Activated CD8-positive, alpha-beta memory T cell treated with anti-CD3 and anti-CD28 coated beads, Interleukin-2, amount 50 U/mL, for 1 hour (primary cell): ENCODE measurements around the gene THADA.

Source experiments
- DNase-seq: peaks from one replicate; pipeline ENCODE4 v3.0.0-alpha.2; 2020; ENCODE audit errors: extremely low read depth

THADA gene

DNA sequence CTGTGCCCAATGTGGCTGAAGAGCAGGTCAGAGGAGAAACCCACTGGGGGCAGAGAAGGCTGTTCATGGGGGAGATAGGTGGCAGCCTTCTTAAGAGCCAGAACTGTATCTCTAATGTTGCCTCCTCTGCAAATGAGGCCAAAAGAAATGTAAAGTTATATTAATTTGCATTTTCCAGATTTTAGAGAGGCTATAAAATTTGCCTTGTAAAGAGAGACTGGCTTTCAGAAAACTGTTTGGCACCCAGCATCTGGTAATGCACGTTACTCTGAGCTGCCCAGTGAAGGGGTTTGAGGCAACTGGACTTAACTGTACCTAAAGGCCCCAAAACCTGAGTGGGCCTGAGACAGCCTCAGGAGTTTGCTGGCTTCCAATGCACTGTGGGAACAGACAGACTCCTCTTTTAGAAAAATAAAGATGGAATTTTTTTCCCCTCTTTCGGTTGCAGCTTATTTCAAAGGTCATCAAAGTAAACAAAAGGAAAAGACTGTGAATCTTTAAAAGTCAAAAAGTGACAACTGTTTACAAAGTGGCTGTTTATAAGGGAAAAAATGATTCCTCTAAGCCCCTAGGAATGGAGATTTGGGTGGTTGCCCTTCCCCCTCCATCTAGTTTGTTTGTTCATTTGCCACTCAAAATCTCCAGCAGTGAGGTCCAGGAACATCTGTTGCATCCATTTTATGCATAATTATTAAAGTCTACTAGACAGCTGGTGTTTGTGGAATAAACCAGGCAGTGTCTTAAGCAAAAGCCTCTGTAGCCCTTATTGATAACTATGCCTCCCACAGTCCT is 237.2 kb downstream of the THADA start:
- no peak for DNase-seq

DNA sequence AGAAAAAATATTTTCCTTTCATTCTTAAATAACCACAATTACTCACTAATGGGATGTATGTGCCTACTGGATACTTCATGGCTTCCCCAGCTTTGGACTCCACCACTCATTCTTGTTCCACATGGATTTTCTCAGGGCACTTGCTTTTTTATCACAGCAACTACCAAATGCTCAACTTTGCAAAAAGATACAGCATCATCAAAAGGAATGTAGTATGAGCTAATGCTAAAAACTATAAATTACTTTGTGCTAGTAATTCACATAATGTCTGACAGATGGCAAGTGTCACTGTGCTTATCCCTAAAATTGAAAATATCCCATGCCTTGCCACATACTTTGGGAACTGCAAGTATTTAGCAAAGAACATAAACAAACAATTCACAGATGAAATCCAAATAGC is 239.1 kb downstream of the THADA start:
- no peak for DNase-seq

DNA sequence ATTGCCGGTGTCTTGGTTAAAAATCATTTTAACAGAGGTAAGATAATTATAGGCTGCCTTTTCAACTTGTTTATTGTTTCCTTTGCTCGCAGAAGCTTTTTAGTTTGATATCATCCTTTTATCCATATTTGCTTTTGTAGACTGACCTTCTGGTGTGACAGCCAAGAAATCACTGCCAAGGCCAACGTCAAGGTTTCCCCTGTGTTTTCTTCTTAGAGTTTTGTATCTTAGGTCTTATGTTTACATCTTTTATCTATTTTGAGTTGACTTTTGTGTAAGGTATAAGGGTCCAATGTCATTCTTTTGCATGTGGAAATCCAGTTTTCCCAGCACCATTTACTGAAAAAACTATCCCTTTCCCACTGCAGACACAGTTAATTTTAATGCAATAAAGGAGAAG is 240.4 kb downstream of the THADA start:
- no peak for DNase-seq

DNA sequence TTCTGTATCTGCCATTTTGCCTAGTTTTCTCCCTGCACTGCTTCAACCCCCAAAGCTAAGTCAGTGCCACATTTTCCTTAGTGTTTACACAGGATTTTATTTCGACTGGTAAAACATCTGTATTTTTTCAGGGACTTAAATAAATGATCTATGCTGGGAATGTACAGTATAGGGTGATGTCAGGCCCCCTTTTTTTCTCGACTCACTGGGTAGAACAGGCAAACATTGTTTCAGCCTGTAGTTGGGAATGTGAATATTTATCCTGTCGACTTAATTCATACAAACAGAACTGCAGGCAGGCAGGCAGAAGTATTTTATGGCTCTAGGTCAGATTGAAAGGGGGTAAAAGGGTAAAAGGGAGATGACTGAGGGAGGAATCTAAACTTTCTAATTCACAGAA is 245.9 kb downstream of the THADA start:
- DNase-seq = no peak

DNA sequence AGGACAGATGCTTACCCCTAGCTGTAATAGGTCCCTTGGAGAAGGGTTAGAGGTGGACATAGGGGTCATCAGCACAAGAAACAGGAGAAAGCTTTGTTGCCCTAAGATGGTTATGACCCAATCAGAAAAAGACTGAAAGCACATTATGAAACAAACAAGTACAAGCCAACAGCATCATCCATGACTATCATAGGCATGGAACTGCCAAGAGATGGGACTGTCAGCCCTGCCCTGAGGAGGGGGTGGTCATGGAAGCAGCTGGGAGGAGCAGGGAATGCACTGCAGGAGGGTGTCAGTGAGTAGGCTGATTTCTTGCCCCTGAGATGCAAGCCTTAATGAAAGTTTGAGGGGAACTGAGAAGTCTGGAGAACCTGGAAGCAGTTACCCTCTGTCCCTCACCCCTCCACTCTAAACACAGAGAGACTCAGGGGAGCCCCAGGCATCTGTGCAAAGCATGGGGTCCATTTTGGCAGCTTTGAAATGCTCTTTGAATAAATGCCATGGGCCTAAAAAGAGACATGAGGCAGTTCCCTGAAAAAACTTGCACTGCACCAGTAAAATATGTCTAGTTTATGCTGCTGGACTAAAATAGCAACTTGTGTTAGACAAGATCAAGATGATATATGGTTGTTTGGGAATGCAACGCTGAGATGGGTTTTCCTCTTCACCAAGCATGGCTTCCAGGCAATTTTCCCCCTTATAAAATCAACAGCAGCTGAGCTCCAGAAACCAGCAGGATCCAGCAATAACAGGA is 246.8 kb downstream of the THADA start:
- DNase-seq = no peak

DNA sequence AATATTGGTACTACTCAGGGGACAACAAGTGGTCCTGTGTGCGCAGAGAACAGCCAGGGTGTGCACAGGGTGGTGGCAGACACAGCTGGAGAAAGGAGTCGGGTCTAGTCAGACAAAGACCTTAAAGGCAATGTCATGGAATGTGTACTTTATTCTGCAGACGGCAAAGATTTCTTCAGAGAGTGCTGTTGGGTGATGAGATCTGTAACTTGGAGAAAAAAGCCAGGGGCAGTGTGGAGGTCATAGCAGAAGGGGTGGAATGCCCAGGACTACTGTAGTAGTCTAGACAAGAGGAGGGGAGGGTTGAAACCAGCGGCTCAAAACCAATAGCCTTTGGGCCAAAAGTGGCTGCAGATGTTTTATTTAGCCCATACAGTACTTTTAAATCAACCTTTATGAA is 248.1 kb downstream of the THADA start:
- no peak for DNase-seq

DNA sequence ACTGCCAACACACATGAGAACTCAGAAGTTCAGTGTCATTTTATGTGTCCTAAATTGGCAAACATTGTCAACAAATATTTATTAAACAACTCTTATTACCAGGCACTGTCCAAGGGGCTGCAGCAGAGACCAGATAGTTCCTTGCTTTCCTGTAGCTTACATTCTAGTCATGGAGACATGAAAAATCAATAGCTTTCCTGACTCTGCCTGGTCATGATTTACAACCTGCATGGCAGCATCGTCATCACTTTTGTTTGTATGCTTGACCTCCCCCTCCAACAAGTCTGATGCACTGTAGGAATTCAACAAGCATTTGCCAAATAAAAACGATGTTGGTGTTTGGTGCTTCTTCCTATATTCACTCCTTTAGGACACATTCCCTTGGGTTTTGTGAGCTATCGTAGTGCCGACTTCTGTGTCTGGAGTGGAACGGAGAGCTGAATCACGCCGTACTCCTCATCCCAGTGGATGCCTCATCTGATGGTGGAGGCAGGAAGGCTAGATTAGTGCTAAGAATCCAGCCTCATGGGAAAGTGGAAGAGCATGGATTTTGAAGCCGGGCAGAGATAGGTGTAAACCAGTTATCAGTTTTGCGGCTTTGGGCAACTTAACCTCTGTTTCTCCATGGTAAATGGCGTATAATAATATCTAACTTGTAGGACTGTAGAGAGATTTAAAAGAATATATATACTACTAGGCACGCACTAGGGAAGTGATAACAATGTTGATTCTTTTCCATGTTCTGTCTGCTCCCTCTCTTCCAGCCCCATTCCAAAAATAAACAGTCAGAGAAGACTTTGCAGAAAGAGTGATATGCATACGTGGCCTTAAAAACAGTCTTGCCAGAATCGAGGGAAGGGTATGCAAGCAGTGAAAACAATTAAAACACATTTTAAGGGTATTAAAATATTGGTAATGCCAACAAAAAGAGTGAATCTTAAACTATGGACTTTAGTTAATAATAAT is 249.0 kb downstream of the THADA start:
- DNase-seq = no peak

DNA sequence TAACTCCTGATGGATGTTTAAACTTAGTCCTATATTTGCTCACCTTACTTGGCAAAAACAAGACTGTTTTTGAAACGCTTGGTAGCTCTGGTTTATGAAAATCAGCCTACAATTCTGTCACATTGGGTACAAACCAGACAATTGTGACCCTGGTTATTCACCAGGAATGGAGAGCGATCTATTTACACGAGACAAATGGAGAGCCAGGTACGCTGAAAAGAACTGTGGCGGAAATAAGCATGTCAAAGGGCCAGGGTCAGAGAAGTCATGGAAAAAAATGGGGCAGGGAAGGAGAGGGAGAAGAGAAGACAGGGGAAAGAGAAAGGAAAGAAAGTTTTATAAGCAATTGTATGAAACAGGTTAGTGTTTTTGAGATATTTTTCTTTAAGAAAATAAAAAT is 250.0 kb downstream of the THADA start:
- DNase-seq = no peak

DNA sequence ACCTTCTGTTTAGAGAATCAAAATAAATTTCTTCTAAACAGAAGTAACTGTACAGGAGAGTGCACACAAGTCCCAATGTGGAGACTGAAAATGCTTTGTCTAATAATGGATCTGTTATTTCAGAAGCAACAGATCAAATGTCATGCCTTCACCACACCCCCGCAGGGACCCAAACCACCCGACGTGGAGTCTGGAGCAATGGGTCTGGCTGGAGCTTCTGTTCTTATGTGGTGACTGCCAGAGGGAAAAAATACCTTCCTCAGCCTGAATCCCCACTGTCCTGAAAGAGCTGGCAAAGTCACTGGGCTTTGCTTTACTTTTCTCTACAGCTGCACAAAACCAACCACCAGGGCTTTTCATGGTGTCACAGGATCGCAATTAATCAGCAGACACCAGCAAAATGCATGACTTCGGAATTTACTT is 250.4 kb downstream of the THADA start:
- no peak for DNase-seq

DNA sequence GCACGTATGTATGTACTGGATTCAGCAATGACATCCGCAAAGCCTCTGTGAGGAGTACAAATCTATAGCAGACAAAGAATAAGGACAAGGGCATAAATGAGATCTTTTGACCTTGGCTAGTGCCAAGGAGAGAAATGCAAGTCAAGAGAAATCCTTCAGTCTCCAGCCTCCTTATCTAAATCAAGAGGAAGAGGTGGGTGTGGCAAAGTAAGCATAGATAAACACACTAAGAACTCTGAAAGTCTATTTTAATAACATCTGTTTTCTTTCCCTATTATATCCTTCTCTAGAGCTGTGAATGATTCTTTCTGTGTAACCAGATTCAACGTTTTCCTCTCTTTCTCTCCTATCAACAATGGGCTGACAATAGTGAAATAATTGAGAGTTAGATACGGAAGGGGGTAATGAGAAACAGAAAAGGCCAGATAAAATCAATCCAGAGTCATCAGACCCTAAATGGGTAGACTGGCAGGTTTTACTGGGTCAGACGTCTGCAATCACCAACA is 250.9 kb downstream of the THADA start:
- DNase-seq = no peak

DNA sequence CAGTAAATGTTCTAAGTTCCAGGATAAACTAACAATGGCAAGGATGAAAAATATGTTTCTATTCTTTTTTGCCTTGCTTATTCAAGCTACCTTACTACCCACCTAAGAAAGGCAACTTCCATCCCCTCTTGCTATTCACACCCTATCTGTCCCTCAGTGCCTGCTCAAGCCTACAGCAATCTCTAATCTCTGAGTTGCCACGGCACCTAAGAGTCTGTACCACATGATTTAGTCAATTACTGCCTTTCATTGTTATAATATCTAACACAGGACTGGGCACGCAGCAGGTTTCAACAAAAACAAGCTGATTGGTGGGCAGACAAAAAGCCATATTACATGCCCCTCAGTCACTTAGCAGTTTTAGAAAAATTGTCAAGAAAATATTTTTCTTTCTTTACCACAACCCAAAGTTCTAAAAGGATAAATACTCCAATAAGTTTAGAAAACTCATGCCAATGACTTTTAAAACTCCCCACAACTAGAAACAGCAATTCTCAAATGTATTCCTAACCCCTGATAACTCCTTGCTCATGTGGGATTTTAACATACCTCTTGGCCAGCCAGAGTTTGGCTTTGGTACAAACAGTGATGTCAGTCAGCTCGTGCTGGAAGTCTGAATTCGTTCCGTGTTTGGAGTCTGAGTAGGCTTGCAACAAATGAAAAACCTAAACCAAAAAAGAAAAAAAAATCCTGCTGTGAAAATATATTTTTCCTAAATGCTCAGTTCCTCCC is 252.1 kb downstream of the THADA start:
- no peak for DNase-seq

DNA sequence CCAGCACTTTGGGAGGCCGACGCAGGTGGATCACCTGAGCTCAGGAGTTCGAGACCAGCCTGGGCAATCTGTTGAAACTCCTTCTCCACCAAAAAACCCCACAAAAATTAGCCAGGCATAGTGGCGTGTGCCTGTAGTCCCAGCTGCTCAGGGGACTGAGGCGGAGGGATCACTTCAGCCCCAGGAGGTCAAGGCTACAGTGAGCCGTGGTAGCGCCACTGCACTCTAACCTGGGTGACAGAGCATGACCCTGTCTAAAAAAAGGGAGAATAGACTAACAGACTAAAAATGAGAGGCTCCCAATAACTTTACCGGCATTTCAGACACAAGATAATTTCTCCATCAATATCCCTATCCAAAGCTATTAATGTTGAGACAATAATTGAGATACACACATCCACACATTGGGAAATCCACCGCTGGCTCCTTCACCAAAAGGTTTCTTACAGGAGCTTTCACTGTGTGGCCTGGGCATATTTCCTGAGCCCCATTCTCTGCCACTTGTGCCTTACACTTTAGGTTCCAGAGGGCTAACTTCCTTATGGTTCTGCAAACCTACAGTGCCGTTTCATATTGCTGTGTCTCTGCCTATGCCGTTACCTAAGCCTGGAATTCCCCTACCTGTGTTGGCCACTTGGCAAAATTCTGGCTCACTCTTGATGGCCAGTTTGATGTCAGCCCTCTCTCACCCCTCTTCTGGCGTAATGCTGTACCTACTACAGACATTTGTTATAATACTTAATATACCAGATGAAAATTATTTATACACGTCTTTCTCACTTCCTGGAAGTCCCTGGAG is 253.7 kb downstream of the THADA start:
- no peak for DNase-seq

DNA sequence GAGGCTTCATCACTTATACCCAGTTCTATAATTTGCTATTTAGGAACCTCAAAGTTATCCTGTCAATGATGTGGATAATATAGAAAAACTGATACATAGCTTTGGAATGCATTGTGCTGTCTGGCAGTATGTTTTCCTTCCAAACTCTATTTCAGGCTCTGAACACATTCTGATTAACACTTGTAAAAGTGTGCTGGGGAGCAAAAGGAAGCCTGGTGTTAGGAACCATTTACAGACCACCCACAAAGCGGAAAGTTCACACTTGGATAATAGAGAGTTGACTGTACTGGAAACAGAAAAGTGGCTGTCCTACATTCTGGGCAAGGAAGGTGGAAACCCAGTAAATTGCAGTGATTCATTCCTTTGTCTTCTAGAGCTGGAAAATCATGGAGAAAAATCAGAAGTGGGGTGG is 254.9 kb downstream of the THADA start:
- no peak for DNase-seq

DNA sequence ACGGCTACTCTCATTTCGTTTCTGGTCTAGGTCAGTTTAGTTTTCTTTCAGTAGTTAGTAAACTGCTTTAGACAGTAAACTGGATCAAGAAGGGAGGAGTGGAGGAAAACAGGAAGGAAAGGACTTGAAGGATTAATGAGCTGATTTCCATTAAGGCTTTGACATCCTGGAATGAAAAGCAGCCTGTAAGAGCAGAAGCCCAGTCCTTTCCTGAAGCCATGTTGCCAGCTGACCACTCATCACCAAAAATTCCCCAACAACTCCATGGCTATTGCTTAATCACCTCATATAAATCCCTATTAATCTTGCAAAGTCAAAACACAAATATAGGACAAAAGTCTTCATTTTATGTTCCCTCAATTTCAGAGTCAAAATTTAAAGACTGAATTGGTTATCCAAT is 255.8 kb downstream of the THADA start:
- DNase-seq = no peak

DNA sequence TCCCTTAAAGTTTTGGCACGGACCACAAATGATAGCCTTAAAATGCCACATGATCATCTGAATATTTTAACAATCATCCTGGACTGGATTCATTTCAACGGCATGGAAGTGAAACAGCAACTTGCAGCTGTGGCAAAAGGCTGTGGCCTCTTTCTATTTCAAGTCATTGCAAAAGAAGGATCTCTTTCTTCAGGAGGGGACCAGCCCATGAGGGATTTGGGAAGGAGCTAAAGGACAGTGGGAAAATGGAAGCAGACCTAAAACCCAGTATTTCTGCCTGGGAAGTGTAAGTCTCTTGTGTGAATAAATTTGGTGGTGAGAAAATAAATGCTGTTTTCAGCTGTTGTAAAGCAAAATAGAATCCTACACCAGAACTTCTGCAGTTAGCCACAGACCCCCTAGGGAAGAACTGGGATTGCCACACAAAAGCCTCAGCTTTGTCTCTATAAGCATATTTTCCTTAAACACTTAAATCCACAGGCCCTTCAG is 262.1 kb downstream of the THADA start:
- DNase-seq = no peak

DNA sequence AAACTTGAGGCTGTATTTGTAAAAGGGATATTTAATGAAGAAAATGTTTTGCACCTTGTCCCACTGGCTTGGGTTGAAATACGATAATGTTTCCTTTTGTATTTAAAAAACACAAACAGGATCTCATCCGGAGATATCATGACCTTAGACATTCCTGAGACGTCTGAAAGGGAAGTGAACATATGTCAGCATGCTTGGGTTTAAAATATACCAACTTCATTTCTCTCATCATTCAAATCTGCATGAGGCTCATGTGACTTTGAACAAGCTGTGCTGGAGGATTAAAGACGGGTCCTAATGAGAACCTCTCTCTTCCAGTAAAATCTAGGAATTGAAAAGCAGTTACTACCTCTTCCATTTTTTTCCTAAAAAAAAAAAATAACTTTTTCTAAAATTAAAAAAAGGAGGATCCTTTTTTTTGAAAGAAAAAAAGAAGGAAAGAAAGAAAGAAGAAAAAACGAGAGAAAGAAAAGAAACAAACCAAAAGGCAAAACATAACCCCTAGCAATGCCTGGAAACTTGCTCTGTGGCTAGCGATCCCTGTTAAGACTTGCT is 262.7 kb downstream of the THADA start:
- DNase-seq = no peak

DNA sequence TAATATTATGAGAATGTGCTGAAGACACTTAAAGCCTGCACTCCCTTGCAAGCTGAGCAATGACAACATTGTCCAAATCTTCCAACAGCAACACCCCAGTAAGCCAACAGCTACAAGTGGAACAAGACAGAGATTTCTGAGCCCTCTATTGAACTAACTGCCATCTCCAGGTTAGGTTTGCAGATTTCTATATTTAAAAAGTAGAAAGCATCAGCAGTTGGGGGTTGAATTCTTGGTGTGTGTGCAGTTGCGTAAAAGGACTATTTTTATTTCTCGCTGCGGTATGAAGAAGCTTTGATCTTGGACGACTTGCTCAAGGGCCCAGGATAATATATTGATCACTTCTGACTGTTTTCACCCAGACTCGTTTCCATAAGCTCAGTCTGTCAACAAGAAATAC is 263.2 kb downstream of the THADA start:
- no peak for DNase-seq

DNA sequence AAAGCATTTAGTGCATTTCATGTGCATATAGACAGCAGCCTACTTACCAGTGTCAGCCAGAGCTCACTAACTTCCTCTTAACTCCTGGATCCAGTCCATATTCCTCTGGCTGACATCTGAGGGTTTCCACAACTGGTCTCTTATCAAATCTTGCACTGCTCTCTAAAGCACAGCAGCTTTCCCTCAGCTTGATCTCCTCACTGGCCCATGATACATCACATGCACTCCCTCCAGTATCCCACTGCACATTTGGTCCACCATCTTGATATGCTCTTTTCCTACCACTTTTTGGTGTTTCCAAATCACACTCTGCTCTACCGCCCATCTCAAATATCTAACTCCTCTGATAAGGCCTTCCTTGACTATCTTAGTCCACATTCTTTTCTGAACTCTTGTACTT is 264.4 kb downstream of the THADA start:
- no peak for DNase-seq

DNA sequence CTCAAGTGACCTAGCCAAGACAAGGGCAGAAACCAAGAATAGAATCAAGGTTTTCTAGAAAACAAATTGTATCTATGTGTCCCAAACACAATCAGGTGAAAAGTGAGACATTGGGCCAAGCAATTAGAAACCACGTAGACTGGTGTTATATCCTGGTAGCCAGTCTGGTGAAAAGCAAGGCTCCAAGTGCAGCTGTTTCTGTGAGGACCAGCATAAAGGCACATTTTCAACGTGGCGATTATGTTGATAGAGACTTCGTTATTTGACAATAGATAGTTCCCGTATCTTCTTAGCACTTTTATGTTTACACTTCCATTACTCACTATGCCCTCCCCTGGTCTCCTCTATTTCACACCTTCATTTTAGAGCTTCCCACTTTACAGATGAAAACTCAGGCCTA is 266.2 kb downstream of the THADA start:
- no peak for DNase-seq

DNA sequence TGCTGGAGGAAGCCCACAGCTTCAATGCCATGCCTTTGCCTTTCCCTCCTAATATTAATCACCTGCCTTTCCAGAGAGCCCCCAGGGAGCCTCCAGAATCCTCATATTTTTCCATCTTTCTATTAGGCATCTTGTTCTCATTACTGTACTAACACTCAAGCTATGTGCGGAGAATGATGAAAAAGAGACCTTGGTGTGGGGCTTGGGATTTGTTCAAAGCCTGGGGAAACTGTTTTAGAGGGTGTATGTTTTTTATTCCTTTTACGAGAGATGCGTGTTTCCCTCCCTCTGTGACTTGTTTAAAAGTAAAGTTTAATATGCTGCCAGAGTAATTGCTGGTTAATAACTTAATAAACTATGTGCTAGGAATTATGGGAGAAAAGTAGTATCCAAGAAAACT is 267.0 kb downstream of the THADA start:
- no peak for DNase-seq
